ENCODE results near the gene FLRT3.

FLRT3 gene

DNA sequence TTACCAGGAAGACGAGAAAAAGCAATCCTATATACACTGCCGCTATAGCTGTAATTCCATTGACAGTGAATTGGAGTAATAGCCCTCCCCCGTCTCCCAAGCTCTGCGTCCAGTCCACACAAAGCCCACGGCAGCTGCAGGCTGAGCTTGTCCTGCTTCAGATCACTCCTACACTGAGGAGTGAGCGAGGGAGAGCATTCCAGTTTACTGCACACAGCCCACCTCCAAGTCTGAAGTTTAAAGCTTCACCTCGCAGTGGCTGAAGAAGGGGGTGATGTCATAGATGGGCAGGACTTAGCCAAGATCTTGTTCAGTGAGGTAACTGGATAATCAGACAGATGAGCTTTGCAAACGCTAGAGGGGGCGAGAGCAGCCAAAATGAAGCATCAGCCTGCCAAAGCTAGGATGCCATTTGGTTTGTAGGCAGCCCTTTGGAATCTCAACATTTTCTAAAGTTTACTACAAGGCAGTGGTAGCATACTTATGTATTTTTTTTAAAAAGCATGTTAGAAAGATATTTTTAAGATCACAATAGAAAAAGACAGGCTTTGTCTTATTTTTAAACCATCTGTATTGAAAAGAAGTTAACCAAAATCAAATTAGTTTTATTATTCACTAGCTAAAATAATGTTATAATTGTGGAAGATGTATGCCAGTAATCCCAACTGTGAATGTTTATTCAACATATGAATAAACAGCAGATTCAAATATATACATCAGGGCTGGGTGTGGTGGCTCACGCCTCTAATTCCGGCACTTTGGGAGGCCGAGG is at the start of gene FLRT3:
Gene FLRT3, minus strand, starts transcription at position 213 of the 772 bp plus-strand sequence. CDS start 10,106 bp downstream, outside the sequence.
- H3K27ac ChIP-seq = peak within 1 kb of the TSS; percentile 64
- DNase-seq (ENCODE audit: low read depth, low spot score) = peak; percentile 94

DNA sequence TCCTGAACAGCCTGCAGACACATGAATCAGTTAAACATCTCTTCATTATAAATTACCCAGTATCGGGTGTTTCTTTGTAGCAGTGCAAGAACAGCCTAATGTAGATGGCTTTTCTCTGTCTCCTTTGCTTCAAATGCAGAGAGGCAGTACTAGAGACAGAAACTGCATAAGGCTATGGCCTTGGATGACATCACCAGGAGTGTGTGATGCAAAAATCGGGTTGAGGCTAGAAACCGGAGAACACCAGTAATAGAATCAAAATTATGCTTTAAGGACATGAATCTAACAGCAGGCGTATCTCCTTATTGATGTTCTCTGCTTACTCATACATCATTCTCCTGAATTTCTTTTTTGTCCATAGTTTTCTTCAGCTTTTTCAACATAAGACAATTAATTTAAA is 49.3 kb upstream of the FLRT3 start:
- H3K27ac ChIP-seq = no peak overlapping the region
- DNase-seq (ENCODE audit: low read depth, low spot score) = no peak

DNA sequence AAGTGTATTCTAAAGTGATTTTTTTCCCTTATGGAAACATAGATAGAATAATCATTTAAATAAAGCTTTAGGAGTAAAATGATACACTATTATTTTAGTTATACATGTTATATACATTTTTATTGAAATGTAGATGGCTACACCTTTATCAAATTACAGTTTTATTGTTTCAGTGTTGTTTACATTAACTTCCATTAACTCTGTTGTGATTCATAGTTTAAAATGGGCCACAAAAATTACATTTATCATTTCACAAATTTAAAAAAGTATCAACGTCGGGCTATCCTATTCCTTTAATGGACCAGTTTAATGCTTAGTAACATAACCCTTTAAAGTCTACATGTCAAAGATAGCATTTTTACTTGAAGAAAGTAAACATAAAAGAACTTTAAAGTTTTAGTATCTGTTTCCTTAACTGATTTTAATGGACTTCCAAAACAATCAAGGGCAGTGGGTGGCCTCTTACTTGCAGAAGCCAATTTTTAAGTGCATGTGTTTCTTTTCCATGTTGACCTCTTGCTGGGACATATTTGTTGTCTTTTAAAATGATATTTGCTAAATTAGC is 47.8 kb upstream of the FLRT3 start:
- H3K27ac ChIP-seq = no peak overlapping the region

DNA sequence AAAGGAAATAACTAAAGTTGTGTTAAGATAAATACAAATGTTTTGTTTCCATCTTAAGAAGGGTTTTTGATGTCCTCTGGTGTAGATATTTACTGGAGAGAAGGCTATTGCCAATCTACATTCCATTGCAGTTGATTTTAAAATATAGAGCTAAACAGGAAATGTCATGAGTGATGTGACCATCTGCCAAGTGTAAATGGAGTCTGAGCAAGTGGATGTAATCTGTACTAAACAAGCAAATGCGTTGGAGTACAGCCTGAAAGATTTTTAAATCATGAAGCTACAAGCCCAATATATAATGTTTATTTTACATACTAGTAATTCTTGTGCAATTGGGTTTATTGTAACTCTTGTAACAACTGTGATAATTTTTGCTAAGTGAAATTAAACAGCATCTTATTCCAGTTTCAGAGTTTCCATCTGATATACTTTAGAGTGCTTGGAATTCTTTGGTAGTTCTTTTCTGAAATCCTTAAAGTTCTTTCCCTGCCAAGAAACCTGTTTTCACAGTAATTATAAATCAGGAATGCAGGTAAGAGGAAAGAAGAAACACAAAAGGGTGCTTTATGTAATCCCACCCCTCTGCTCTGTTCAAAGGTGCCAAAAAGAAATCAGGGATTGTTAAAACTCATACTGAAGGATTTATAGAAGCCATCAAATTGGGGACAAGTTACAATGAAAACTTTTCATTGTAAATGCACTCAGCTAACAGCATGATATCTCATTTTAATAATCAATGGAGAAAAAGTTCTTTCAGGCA is 47.2 kb upstream of the FLRT3 start:
- no peak overlapping the region for H3K27ac ChIP-seq
- DNase-seq (ENCODE audit: low read depth, low spot score) = no peak

More for the DNA sequence above, 47.8 kb upstream of the FLRT3 start:
- no peak for DNase-seq (ENCODE audit: low read depth, low spot score)

DNA sequence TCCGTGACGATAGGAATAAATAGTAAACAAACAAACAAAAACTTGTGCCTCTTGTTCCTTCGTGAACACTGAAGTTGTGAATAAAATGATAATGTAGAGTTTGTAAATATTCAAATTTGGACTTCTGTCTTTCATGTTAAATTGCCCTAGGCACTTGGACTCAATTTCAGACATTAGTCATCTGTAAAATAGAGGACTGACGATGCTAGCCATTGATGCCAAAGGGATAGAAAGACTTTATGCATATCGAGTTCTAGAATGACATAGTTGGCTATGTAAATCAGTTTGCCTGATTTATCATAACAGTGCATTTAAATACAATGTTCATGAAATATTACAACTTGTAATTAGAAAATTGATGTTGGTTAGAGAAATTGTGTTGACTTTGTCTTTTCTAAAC is 45.9 kb upstream of the FLRT3 start:
- DNase-seq (ENCODE audit: low read depth, low spot score) = no peak
- H3K27ac ChIP-seq = no peak overlapping the region

DNA sequence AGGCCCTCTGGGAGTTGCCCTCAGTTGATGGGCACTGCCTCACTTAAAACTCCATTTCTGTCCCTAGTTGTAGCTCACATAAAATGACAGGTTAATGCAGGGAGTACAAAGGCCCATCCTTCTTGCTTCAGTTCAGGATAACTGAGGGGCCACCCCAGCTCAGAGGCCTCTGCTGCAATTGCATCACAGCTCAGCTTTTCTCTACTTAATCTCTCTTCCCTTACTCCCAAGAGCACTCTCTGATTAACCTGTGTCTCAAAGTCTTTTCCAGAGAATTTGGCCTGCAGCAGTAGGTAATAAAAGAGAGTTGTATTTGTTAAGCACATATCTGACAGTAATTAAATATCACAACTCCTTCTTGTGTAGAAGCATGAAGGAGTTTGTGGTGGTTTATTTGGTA is 40.9 kb upstream of the FLRT3 start:
- no peak overlapping the region for H3K27ac ChIP-seq
- DNase-seq (ENCODE audit: low read depth, low spot score) = no peak

DNA sequence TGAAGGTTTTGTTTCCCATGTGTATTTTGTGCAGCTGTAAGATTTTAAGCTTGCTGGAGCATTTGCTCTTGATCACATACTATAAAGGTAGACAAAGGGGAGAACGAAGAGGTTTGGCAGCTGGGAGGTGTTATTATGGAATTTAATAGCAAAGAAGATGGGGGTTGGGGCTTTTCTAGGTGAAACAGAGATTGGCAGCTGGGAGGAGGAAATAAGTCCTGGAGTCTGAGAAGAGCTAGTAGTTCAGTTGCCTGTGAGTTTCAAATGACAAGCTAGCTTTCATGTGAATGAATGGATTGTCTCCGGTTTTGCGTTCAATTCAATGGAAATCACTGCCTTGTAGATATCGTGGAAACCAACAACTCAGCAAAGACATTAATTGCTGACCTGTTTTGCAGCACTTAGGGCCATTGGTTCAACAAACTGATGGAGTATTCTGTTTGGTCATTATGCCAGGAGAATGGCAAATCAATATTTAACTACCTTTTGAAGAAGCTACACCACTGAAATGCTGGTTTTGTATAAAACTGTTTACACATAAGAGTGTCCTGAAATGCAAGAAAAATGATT is 38.1 kb upstream of the FLRT3 start:
- H3K27ac ChIP-seq = no peak overlapping the region
- no peak for DNase-seq (ENCODE audit: low read depth, low spot score)

DNA sequence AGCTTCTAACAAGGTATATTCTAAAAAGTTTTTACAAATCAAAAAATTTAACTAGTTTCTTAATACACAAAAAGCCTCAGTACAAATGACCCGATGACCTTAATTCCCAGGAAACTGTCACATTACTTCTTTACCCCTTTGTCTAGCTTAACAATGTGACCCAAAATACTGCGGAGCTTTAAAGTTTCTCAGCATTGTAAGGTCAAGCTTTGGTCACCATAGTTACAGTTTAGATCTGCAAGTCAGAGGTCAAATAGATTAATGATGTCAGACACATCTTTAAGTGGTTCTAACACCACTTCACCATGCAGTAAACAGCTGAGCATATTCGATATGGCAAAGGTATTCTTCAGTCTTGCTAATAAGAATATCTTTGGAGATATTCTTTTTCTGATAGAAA is 36.8 kb upstream of the FLRT3 start:
- H3K27ac ChIP-seq = no peak overlapping the region
- DNase-seq (ENCODE audit: low read depth, low spot score) = no peak

DNA sequence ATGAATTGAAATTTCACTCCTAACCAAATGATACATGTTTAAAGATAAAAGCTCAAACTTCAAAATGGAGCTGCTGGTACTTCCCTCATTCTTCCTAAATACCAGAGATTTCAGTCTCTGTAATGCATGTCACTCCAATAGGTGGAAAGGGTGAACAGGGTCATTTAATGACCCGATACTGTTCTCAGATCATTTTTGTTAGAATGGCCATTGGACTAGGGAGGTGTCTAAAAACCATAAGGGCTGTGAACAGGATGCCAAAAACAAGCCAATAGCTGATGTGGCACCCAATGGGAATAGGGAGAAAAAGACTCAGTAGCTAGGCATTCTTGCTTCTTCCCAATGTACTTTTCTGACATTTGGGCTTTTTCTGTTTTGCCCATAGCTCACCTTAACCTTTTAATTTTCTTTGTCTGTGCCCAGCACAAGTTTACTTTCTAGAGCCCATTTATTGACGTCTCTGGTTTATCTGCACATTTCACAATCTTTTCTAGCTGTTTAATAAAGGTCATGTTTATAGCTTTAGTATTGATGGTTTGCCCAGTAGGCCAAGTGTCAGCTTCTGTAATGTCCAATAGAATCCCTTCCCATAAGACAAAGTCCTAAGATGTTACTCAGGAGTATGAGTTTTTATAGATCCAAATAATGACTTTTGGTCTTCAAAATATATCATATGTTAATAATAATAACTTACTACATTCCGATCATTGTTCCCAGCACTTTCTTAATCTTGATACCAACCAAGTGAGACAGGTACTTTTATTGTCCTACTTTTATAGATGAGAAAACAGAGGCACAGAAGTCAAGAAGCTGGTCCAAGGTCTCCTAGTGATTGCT is 24.3 kb upstream of the FLRT3 start:
- H3K27ac ChIP-seq = no peak overlapping the region

DNA sequence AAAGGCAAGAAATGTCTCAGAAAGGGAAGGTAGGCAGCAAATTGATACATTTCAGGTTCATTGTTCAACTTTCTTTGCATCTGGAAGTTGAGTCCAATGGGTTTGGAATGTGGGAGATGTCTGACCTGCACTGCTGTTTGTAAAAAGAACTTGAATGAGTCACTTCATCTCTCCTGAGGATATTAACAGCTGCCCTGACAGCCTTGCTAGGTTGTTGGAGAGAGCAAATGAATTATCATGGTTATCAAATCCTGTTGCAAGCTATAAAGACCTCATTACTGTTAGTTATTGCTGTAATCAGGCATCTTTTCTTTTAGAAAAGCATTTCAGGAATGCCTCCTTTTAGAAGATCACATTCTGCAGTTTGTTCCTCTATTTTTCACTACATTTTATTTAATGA is 23.0 kb upstream of the FLRT3 start:
- H3K27ac ChIP-seq = no peak overlapping the region
- no peak for DNase-seq (ENCODE audit: low read depth, low spot score)

More for the DNA sequence above, 24.3 kb upstream of the FLRT3 start:
- no peak for DNase-seq (ENCODE audit: low read depth, low spot score)

DNA sequence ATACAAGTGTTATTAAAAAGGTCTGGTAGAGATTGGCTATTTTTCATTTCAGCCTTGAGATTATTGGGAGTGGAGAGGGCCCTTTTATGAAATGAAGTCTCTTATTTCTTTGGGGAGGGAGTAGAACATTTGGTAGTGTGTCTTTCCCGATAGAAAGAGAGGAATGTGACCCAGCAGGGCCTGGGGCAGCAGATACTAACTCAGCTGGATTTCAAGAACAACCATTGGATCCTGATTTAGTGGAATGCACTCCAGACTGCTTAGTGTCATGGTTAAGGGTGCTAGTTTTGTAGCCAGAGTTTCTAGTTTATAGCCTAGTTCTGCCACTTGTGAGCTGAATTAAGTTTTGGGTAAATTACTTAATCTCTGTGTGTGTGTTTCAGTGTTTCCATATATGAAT is 18.4 kb upstream of the FLRT3 start:
- no peak overlapping the region for H3K27ac ChIP-seq
- no peak for DNase-seq (ENCODE audit: low read depth, low spot score)

DNA sequence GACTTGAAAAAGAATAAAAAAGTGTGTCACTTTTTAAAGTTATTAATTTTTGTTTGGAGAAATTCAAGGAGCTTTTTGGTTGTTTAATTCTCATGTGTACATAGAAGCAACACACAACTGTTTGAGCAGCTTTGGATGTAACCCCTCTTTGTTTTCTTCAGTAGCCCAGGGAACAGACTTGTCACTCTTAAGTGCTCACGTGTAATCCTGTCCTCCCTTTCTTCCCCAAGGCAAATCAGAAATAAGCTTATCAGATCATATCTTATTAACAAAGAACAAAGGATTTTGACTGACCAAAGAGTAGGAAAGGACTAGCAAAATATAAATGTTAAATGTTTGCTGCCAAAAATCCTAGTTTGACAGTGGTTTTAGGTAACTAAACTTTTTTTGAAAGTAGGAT is 7.3 kb upstream of the FLRT3 start:
- DNase-seq (ENCODE audit: low read depth, low spot score) = no peak
- H3K27ac ChIP-seq = no peak overlapping the region

DNA sequence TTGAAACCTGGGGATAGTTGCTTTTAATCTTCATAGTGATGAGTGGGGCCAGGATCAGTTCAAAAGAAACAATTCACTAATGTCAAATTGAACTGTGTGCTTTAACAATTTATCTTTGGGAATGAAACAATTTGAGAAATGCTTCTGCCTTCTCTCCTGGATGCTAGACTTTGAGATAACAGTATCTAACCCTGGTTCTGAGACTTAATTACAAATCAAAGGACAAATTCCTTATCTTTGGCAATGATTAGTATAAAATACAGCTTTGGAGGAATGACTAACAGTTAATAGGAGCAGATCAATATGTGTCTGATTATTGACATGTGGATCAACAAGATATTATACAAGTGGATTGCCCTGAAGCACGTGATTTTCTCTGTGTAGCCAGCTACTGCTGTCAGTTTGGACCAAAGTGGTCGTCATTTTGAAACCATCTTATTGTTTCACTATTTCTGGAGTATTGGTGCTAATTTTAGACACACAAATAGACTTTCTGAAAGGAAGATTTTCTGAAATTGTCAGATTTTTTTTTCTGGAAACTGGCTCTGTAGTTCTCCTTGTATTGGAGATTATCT is 6.2 kb upstream of the FLRT3 start:
- DNase-seq (ENCODE audit: low read depth, low spot score) = no peak
- H3K27ac ChIP-seq = no peak overlapping the region

DNA sequence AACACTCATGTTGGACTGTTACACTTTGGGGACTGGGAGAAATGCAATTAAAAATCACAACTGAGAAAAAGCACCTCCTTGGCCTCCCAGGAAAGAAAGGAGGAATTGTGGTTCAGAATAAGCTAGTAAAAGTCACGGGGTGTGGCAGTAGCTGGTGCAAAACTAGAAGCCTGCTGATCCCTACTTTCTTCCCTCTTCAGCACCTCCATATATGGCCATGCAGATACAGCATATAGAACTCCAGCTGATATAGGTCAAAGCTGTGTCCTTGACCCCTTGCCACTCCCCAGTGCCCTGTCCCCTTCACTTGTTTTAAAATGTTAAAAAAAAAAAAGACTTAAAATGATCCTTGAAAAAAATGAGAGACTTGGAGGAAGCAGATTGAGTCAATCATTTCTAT is 5.5 kb upstream of the FLRT3 start:
- no peak overlapping the region for H3K27ac ChIP-seq
- no peak for DNase-seq (ENCODE audit: low read depth, low spot score)

DNA sequence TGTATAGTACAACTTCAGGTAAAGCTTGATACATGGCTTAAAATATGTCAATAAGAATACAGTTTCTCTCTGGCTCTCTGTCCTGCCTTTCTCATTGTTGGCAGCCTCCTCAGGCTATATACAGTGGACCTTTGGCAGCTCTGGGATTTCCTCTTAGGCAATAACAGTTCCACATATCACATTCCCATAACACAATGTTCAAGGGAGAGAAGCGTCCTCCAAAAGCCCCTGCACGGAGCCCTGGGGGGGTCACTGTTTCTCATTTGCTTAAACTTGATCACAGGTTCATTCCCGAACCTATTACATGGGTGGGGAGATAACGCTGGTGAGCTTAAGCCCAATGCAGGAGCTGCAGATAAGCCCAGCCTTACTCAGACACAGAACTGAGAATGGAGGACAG is 4.4 kb upstream of the FLRT3 start:
- no peak for DNase-seq (ENCODE audit: low read depth, low spot score)
- no peak overlapping the region for H3K27ac ChIP-seq

DNA sequence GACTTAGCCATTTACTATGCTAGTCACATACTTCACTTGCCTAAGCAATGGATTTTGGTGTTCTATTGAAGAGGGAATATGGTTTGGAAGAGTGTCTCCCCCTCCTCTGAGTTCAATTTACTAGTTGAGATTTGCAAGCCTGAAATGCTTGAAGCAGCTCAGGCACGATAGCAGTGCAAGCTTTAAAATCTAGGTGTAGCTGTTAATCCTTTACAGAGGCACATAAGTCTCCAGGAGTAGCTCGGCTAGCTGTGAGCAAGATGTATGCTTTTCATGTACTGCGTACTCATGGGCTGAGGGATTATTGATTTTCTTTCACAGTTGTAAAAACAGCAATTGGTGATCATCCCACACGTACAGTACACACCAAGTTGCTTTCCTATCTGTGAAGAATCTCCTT is 726 bp downstream of the FLRT3 start:
- peak overlapping the region; percentile 64 for H3K27ac ChIP-seq

DNA sequence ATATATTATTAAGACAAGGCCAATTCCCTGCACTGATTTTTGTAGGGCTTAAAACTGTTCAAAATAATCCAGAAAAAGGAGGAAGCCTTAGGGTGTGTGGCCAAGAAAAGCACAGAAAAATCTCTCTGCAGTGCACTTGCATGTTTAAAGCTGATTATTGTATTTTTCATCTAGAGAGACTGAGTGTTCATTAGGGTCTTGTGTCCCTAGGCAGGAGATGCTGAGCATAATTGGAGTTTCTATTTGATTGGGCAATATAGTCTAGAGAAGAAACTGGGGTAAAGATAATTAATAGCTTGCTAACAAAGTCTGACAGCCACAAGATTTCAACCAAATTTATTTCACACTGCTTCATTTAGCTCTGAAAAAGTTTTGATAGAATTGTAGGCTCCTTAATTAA is 2.4 kb downstream of the FLRT3 start:
- H3K27ac ChIP-seq = peak overlapping the region; percentile 64
- DNase-seq (ENCODE audit: low read depth, low spot score) = no peak

More for the DNA sequence above, 726 bp downstream of the FLRT3 start:
- no peak for DNase-seq (ENCODE audit: low read depth, low spot score)

DNA sequence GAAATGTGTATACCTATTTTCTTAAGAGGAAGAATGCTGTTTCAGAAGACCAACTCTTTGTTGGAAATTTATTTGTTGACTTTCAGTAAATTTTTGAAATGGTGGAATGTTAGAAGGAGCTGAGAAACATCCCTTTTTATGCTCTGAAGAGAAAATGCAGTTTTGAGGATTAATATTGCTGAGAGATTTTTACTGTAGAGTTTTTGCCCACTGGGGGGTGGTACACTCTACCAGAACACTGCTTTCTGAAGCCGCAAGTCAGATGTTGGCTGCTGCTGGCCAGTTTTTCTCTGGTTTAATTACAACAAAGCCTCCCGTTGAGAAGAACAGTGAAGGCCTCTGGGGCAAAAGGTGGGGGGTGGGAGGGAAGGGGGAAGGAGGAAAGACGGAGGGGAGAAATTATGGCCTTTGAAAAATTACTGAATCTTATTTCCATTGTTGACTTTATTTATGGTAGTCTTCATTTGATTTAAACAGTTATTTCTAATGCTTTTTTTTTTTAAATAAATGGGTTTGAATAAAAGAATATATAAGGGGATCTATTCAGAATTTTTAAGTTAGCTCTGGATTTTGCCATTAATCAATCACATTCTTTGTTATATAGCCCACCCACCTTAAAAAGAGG is 3.0 kb downstream of the FLRT3 start:
- no peak for DNase-seq (ENCODE audit: low read depth, low spot score)
- peak overlapping the region; percentile 64 for H3K27ac ChIP-seq

DNA sequence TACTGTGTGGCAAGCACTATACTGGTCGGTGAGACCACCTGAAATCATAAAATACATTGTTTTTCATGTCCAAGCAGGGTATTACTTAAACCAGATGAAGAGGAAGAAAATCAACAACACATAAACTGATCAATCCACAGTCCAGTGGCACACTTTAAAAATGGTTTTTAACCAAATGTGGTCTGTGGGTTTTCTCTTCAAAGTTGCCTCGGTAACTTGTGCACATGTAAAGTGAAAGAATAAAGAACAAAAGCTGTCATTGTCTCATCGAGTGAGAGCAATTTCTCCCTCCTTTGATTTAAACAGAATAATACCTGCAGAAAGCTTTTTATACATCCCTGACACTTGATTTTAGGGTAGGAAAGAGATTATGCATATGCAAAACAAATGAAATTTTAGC is 3.7 kb downstream of the FLRT3 start:
- peak overlapping the region; percentile 64 for H3K27ac ChIP-seq
- DNase-seq (ENCODE audit: low read depth, low spot score) = no peak

Data from epithelial cell of prostate (primary cell).